ENCODE measurements around the gene AMBP. TPM values are rescaled to one million over a fixed set of nuclear protein-coding genes. Genes with fewer than 3 reads are reported as not detected.

Gene AMBP
- total and polyA plus RNA-seq, 2 of the 13 experiments (the other 11 are each of a cell fraction or from before 2014, with no cell fraction given) = 1,510 to 2,580 TPM

GRCh38 chr9:114117614-114117995, 39.5 kb upstream of the AMBP start (continued):
- TF ChIP-seq TIGD3 (CRISPR knock-in tag; IDR thresholded peaks at IDR 0.05; ENCODE audit: borderline replicate concordance) (no peak), KLF11 (CRISPR knock-in tag; IDR thresholded peaks at IDR 0.05) (no peak), MED13 (CRISPR knock-in tag; IDR thresholded peaks at IDR 0.05) (no peak), ZNF615 (CRISPR knock-in tag; IDR thresholded peaks at IDR 0.05; ENCODE audit: borderline replicate concordance) (no peak), ZNF616 (CRISPR knock-in tag; IDR thresholded peaks at IDR 0.05; ENCODE audit: low read depth) (no peak), SIN3A (IDR thresholded peaks at IDR 0.05; ENCODE audit: borderline replicate concordance, low read depth, low read length) (0 out of 2 replicates have a peak, but pooled peaks have one; percentile 16), THAP9 (CRISPR knock-in tag; IDR thresholded peaks at IDR 0.05; ENCODE audit: borderline replicate concordance) (no peak), U2AF2 (IDR thresholded peaks at IDR 0.05; ENCODE audit: low read depth, low read length) (no peak), MIXL1 (CRISPR knock-in tag; IDR thresholded peaks at IDR 0.05) (no peak), WIZ (CRISPR knock-in tag; IDR thresholded peaks at IDR 0.05) (no peak), ZNF512 (CRISPR knock-in tag; IDR thresholded peaks at IDR 0.05) (no peak), GPN1 (CRISPR knock-in tag; IDR thresholded peaks at IDR 0.05; ENCODE audit: borderline replicate concordance) (no peak), ZBTB3 (CRISPR knock-in tag; IDR thresholded peaks at IDR 0.05; ENCODE audit: borderline replicate concordance, low read depth) (0 out of 2 replicates have a peak, but pooled peaks have one; percentile 35), ZNF207 (IDR thresholded peaks at IDR 0.05; ENCODE audit: borderline replicate concordance) (no peak), ZNF512B (CRISPR knock-in tag; IDR thresholded peaks at IDR 0.05; ENCODE audit: borderline replicate concordance) (no peak; the same call in 1 of the 2 replicates), FOSL2 (CRISPR knock-in tag; IDR thresholded peaks at IDR 0.05) (peak; percentile 44; the same call in 1 of the 2 replicates), ZNF543 (CRISPR knock-in tag; IDR thresholded peaks at IDR 0.05) (no peak), ZNF343 (CRISPR knock-in tag; IDR thresholded peaks at IDR 0.05) (no peak), ZNF788 (CRISPR knock-in tag; IDR thresholded peaks at IDR 0.05; ENCODE audit: borderline replicate concordance) (no peak), HCFC1 (IDR thresholded peaks at IDR 0.05; ENCODE audit: low read depth, low read length) (no peak), TFE3 (CRISPR knock-in tag; IDR thresholded peaks at IDR 0.05) (no peak)
